GM19043 (cell line): ENCODE data around the gene KIAA1217.
"Not testable (repeated sequence)": the region's sequence is repeated elsewhere in the genome, so short reads cannot be mapped to it uniquely, and the experiment has no call there.

Source experiments
- ATAC-seq: cut with Tn5 transposase; IDR thresholded peaks from one replicate; pipeline ENCODE4 v1.9.1; 2021; ENCODE audit warnings: low read depth; ENCODE audit not compliant: unreplicated experiment

KIAA1217 gene

DNA sequence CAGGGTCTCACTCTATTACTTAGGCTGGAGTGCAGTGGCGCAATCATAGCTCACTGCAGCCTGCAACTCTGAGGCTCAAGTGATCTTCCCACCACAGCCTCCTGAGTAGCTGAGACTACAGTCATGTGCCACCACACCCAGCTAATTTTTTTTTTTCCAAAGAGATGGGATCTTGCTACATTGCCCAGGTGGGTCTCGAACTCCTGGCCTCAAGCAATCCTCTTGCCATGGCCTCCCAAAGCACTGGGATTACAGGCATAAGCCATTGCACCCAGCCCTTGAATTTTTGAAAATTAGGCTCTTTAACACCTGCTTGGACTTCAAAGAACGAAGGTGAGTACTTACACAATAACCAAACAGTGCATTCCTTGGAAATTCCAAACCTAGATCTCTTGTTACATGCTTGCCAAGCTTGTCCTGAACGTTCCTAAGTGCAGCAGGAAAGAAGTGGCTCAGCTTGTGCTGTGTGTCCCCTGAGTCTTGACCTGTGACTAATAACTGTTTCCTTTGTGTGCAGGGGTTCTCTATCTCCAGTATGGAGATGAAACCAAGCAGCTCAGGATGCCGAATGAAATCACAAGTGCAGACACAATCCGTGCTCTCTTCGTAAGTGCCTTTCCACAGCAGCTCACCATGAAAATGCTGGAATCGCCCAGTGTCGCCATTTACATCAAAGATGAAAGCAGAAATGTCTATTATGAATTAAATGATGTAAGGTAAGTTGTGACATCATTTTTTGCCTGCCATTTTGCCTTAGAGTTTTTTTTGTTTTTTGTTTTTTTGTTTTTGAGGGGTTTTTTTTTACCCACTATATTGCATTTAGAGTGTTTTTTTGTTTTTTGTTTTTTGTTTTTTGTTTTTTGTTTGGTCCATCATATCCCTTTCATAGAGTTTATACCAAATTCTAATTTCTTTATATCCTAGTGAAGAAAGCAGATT is 223.8 kb downstream of the KIAA1217 start:
- no peak for ATAC-seq

GRCh38 chr10:24433705-24434104 is 224.8 kb downstream of the KIAA1217 start:
- ATAC-seq = no peak

DNA sequence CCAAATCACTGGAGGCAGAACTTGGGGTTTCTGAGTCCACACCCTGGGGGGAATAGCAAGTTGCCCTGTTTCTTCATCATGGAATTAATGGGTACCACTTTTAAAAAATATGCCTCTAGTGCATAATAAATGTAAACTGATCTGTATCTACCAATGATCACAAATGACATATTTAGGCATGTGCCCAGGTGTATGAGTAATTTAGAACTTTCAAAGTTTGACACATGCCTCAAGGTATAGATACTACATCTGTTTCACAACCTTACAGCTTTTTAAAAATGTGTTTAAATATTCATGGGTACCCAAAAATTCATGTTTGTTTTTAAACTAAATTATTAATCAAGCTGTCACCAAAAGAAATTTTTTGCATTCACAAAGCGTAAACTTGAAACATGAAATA is 226.0 kb downstream of the KIAA1217 start:
- no peak for ATAC-seq

DNA sequence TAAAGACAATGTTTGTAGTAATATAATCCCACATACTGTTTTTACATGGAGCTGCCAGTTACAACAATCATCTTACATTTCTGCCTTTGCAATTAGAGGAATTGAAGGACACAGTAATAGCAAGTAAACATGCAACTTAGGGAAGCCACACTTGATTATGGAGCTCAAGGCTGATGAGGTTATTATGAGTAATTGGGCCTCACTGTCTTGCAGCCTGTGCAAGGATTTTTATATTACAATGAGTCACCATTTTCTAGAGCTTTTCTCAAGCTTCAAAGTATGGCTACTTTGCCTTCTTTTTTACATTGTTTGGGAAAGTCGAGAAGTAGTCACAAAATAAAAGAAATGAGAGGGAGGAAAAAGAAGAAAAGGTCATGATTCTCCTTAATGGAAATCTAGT is 226.4 kb downstream of the KIAA1217 start:
- ATAC-seq = no peak

- ATAC-seq = no peak
These were observed 228.4 kb downstream of the KIAA1217 start for GRCh38 chr10:24437302-24437701.

DNA sequence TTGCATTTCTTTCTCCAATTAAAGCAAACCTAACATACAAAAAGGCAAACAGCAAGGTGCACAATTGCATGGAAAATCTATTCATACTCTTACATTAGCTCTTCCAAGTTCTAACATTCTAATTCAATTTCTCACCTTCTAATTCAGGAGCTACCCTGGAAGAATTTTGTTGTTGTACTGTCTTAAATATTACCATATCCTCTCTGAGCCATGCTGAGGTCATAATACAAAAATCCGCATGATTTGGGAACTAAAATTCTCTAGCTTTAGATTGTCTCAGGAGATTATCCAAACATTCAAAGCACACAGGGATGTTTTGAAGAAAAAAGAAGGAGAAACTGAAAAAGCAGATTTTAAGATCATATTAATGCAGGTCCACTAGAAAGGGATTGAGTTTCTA is 229.9 kb downstream of the KIAA1217 start:
- no peak for ATAC-seq

GRCh38 chr10:24439935-24440334 is 231.0 kb downstream of the KIAA1217 start:
- no peak for ATAC-seq

DNA sequence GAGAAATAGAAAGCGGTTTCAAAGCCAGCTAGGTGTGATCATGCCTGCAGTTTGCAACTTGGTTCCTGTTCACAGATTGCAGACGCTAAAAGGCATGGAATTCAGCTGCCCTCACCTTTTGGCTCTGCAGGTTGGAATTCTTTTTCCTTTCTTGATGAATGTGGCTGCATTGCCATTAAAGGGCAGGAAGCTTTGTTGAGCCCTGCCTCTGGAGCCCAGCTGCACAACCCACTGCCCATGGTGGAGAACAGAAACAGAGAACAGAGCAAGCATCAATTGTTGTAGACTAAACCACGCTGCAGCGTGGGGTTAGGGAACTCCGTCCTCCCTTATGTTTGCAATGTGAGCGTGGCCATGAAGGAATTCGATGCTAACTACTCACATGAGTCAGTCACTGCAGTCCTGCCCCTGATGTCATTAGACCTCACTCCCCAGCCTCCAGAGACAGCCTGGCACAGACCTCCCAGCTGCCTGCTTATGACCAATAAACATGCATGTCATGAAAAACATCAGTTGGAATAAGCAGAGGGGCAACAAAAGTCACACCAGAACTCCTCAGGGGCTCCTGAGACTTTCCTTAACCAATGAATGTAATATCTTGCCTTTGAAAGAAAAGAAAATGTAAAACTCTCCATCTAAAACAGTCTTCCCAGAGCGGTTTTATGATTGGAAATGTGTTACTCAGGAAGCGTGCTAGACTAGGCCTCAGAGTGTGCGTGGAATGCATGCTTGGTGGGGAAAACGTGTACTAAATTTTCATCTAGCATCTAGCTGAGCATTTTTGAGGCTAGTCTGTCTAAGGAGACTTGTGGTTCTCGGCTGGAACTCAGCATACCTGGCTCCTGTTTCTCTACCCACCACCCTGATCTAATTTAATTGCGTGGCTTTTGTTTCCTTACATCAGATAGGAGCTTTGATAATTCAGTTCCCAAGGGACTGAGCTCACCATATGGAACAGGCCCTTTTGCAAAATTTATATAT is 232.2 kb downstream of the KIAA1217 start:
- ATAC-seq = no peak

GRCh38 chr10:24442234-24442633 is 233.3 kb downstream of the KIAA1217 start:
- ATAC-seq = no peak

DNA sequence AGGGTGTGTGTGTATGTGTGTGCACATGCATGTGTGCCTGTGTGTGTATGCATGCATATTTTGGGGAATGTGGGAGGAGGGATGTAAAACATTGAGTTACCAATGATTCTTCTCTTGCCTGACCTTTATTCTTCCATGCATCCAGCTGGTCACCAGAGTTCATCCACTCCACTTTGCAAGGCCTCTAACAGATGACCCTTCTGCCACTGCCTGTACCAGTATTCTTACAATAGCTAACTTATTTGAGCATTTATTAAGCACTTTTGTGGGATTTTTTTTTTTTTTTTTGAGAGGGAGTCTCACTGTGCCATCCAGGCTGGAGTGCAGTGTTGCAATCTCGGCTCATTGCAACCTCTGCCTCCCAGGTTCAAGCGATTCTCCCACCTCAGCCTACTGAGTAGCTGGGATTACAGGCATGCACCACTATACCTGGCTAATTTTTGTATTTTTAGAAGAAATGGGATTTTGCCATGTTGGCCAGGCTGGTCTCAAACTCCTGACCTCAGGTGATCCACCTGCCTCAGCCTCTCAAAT is 233.8 kb downstream of the KIAA1217 start:
- not testable (repeated sequence) for ATAC-seq

- no peak for ATAC-seq
These were observed 235.4 kb downstream of the KIAA1217 start for GRCh38 chr10:24444337-24444736.

- ATAC-seq = not testable (repeated sequence)
These were observed 237.0 kb downstream of the KIAA1217 start for GRCh38 chr10:24445958-24446357.

- ATAC-seq = no peak
These were observed 237.8 kb downstream of the KIAA1217 start for GRCh38 chr10:24446739-24447138.

- ATAC-seq = no peak
These were observed 239.5 kb downstream of the KIAA1217 start for GRCh38 chr10:24448351-24448999.

DNA sequence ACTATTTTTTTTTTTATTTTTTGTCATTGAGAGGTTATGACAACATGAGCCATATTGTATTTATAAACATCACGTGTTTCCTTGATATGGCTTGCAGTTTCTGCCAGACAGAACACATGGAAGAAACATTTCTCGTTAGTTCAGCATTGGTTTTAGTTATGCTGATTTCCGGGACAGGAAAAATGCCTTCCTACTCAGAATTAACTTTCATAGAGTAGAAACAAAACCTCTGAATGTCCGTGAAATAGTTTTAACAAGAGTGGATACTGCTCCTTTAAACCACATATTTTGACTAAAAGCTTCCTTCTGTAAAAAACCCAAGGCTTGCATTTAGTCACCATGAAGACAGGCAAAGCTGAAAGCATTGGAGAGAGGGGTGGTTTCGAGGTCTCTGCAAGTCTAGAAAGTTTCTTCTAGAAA is 240.4 kb downstream of the KIAA1217 start:
- ATAC-seq = peak; percentile 85

- ATAC-seq = no peak
These were observed 240.9 kb downstream of the KIAA1217 start for GRCh38 chr10:24449769-24450310.

DNA sequence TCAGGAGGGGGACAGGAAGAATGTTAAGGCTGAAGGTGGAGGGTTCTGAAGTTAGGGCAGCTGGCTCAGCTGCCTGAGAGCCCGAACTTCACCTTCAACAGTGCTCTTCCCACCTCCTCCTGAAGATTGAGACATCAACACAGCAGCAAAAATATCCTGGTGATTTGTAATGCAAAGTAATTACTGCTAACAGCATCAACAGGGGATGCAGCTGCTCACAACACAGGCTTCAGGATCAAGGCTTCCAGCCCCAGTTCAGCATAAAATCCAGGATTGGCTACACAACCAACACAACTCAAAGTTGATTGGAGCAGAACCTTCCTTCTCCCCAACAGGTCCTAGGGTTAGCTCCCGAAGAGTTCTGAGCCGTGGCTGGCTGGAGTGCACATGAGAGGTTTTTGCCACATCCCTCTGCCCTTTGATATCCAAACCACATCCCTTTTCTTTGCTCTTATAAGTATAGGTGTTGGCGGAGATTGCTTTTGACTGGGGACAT is 242.4 kb downstream of the KIAA1217 start:
- no peak for ATAC-seq

DNA sequence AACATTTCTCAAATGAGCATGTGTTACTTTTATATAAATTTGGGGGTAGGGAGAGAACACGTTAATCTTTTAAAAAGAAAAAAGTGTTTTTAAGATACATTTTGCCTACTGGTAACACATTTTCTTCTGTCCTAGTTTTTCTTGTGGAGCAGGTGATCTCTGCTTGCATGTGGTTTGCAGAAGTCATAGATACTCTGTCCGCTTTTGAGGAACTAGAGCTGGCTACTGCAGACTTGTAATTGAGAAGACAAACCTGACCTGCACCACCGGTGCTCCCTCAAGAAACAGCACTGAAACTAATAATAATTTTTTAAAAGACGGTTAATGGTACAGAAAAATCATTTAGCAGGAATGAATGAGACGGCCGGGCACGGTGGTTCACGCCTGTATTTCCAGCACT is 243.1 kb downstream of the KIAA1217 start:
- no peak for ATAC-seq

GRCh38 chr10:24453404-24453830 is 244.5 kb downstream of the KIAA1217 start:
- no peak for ATAC-seq

DNA sequence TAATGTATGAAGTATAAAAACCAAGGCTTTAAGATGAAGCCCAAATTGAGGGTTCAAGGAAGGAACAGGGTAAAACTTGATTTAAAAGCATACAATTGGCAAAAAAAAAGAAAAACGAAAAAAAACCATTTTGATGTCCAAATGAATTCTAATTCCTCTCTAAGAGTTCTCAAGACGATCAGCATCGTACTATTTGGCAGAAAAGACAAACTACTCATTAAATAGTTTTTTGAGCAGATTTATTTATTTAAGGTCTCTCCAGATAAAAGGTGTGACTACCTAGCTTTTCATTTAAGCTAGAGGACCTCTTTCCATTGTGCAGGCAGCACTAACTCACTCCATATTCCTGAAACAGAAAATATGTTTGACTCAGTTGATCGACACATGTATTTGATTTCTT is 245.0 kb downstream of the KIAA1217 start:
- ATAC-seq = no peak
